Ishikawa (cell line): ENCODE measurements around the gene RABGAP1L.

Source experiments
- CEBPB ChIP-seq: IDR thresholded peaks from 2 replicates; pipeline ENCODE4 v1.6.1; 2012
- CREB1 ChIP-seq: IDR thresholded peaks from 2 replicates; pipeline ENCODE4 v1.6.1; 2012; ENCODE audit warnings: low read depth
- EGR1 ChIP-seq: IDR thresholded peaks from 2 replicates; pipeline ENCODE4 v1.6.1; 2012
- EP300 ChIP-seq: IDR thresholded peaks from 2 replicates; pipeline ENCODE4 v1.6.1; 2012; ENCODE audit warnings: borderline replicate concordance
- FOXM1 ChIP-seq: IDR thresholded peaks from 2 replicates; pipeline ENCODE4 v1.6.1; 2012; ENCODE audit warnings: low read depth, borderline replicate concordance
- MAX ChIP-seq: IDR thresholded peaks from 2 replicates; pipeline ENCODE4 v1.6.1; 2012
- NFIC ChIP-seq: IDR thresholded peaks from 2 replicates; pipeline ENCODE4 v1.6.1; 2012
- RAD21 ChIP-seq: IDR thresholded peaks from 2 replicates; pipeline ENCODE4 v1.6.1; 2012; ENCODE audit warnings: low read depth
- REST ChIP-seq: IDR thresholded peaks from 2 replicates; pipeline ENCODE4 v1.6.1; 2012; ENCODE audit warnings: low read depth, mild to moderate bottlenecking
- TAF1 ChIP-seq: IDR thresholded peaks from 2 replicates; pipeline ENCODE4 v1.6.1; 2012; ENCODE audit warnings: low read depth, mild to moderate bottlenecking
- TCF12 ChIP-seq: IDR thresholded peaks from 2 replicates; pipeline ENCODE4 v1.6.1; 2012; ENCODE audit warnings: low read depth
- TEAD4 ChIP-seq: IDR thresholded peaks from 2 replicates; pipeline ENCODE4 v1.6.1; 2012
- USF1 ChIP-seq: IDR thresholded peaks from 2 replicates; pipeline ENCODE4 v1.6.1; 2012
- YY1 ChIP-seq: IDR thresholded peaks from 2 replicates; pipeline ENCODE4 v1.6.1; 2012; ENCODE audit warnings: low read depth
- ZBTB7A ChIP-seq: IDR thresholded peaks from 2 replicates; pipeline ENCODE4 v1.6.1; 2012; ENCODE audit warnings: low read depth

RABGAP1L gene

GRCh38 chr1:174932587-174932986 lies 773.3 kb downstream of the RABGAP1L start:
- TF ChIP-seq FOXM1 (no peak), MAX (no peak), EP300 (no peak), CREB1 (no peak), USF1 (no peak), EGR1 (no peak), NFIC (no peak)

GRCh38 chr1:174935961-174936727 lies 776.8 kb downstream of the RABGAP1L start:
- TF ChIP-seq NFIC (no peak), EP300 (no peak), CEBPB (no peak), FOXM1 (no peak), CREB1 (no peak), EGR1 (no peak), TCF12 (no peak), MAX (no peak), TAF1 (no peak), TEAD4 (no peak), REST (no peak), RAD21 (no peak), ZBTB7A (no peak), USF1 (no peak), YY1 (no peak)

GRCh38 chr1:174938281-174939007 lies 779.1 kb downstream of the RABGAP1L start:
- TF ChIP-seq CEBPB (no peak), TEAD4 (no peak), EP300 (no peak), YY1 (no peak), REST (no peak), ZBTB7A (no peak), RAD21 (no peak), NFIC (no peak), FOXM1 (no peak), EGR1 (no peak)

- TF ChIP-seq NFIC (no peak), REST (no peak), EP300 (no peak)
Measured at GRCh38 chr1:174939775-174940545, 780.6 kb downstream of the RABGAP1L start.
